ENCODE results near the gene FAM229A. TPM values are rescaled to one million over a fixed set of nuclear protein-coding genes. Genes with fewer than 3 reads are reported as not detected.

Gene FAM229A
- total RNA-seq, 1 donor from 2014 or later = 12.9 TPM

DNA sequence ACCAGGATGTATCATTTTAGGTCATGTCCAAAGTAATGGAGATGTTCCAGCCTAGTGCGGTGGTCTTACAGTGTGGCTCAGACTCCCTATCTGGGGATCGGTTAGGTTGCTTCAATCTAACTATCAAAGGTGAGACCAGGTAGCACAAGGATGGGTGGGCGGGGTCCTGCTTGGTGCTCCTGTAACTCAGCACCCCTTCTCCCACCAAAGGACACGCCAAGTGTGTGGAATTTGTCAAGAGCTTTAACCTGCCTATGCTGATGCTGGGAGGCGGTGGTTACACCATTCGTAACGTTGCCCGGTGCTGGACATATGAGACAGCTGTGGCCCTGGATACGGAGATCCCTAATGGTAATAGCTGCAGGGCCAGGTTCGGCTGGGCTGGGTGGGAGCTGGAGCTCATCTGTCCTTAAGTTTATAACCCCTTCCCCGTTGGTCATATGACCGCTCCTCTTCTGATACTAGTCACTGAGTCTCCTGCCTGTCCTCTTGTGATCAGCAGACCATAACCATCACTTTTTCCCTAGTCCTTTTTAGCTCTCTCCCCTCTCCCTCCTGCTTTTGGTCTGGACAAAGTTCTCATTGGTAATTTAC, 31.6 kb downstream of the FAM229A start:
- TF ChIP-seq, protein P1, sequence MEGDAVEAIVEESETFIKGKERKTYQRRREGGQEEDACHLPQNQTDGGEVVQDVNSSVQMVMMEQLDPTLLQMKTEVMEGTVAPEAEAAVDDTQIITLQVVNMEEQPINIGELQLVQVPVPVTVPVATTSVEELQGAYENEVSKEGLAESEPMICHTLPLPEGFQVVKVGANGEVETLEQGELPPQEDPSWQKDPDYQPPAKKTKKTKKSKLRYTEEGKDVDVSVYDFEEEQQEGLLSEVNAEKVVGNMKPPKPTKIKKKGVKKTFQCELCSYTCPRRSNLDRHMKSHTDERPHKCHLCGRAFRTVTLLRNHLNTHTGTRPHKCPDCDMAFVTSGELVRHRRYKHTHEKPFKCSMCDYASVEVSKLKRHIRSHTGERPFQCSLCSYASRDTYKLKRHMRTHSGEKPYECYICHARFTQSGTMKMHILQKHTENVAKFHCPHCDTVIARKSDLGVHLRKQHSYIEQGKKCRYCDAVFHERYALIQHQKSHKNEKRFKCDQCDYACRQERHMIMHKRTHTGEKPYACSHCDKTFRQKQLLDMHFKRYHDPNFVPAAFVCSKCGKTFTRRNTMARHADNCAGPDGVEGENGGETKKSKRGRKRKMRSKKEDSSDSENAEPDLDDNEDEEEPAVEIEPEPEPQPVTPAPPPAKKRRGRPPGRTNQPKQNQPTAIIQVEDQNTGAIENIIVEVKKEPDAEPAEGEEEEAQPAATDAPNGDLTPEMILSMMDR (IDR thresholded peaks at IDR 0.05; ENCODE audit: unreplicated experiment) = no peak
- Mint-ChIP-seq H3K9me3 (no peaks in the 10 kb centered on the region), H3K4me1 (peaks cover 37% of the 10 kb centered on the region), H3K27ac (peak overlapping the region; percentile 1), H3K36me3 (peaks cover 25% of the 10 kb centered on the region), H3K27me3 (ENCODE audit: low read depth) (no peaks in the 10 kb centered on the region), H3K4me3 (no peak overlapping the region)
- DNase-seq (ENCODE audit: low spot score in 2 of 2, unreplicated experiment in 2 of 2) = no peak

DNA sequence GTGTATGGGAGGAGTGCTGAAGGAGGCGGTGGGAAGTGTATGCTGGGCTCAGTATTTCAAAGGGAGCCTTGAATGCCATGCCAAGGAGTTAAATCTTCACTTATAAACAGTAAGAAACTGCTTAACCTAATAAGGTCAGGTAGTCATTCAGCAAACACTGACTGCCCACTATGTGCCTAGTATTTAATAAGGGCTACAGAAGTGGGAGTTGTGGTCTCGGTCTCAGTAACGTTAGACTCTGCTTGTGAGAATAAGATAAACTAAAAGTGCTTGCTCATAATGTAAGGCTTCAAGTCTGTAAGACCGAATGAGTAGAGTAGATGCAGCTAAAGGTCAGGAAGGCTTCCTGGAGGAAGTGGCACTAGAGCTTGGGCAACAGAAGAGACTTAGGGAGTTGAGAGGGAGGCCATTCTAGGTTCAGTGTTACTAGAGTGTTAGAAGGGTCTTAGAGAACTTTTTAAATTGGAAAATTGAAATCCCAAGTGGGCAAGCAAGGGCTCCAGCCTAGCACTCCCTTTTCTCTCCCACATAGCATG, 32.3 kb downstream of the FAM229A start:
- TF ChIP-seq, protein P1 (IDR thresholded peaks at IDR 0.05; ENCODE audit: unreplicated experiment) = no peak
- Mint-ChIP-seq H3K4me1 (peaks cover 36% of the 10 kb centered on the region), H3K36me3 (peaks cover 30% of the 10 kb centered on the region), H3K4me3 (no peak overlapping the region), H3K9me3 (no peaks in the 10 kb centered on the region), H3K27ac (no peak overlapping the region), H3K27me3 (ENCODE audit: low read depth) (no peaks in the 10 kb centered on the region)
- no peak for DNase-seq (ENCODE audit: low spot score in 2 of 2, unreplicated experiment in 2 of 2)

DNA sequence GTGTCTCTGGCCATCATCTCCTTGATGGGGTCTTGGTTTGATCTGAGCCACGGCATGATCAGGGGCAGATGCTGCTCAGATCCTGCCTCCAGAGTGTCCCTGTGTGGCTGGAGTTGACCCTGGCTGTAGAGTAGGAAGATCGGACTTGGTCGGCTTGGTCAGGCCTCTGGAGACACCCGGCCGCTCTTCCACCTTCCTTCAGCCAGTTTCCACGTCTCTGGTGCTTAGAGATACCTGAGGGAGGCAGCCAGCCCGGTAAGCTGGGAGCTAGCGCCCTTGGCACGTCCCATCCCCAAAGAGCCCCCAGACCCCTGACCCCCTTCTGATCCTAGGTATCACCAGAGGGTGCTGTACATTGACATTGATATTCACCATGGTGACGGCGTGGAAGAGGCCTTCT, 35.1 kb downstream of the FAM229A start:
- Mint-ChIP-seq H3K9me3 (no peaks in the 10 kb centered on the region), H3K36me3 (peaks cover 28% of the 10 kb centered on the region), H3K4me3 (no peak overlapping the region), H3K4me1 (peaks cover 11% of the 10 kb centered on the region), H3K27ac (no peak overlapping the region), H3K27me3 (ENCODE audit: low read depth) (no peaks in the 10 kb centered on the region)
- TF ChIP-seq, protein P1 (IDR thresholded peaks at IDR 0.05; ENCODE audit: unreplicated experiment) = no peak
- no peak for DNase-seq (ENCODE audit: low spot score in 2 of 2, unreplicated experiment in 2 of 2)

DNA sequence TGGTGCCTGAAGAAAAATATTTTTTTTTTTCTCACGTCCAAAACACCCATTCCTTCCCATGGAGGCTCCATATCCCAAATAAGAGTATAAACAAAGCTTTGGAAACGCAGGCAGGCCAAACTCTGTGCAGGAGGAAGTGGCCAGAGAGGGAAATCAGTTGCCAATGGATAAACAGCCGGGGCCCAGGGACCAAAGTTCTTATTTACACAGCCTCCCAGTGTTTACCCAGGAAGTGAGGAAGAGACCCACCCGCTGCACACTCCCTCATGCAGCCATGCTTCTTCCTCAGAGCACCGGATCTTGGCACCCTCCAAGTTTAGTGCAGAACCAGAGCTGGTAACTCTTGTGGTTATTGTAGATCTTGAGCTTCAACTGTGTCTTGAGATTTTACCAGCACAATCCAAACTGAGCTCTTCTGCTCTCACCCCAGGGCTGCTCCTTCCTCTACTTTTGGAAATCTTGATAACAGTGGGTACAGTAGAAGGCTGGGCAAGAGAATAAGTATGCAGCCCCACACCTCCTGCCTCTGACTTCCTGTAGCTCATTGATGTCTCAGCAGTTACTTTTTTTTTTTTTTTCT, 40.5 kb downstream of the FAM229A start:
- H3K4me1 Mint-ChIP-seq = no peaks in the 10 kb centered on the region
- DNase-seq (ENCODE audit: low spot score in 2 of 2, unreplicated experiment in 2 of 2) = no peak
- H3K4me3 Mint-ChIP-seq = no peak overlapping the region
- H3K27me3 Mint-ChIP-seq (ENCODE audit: low read depth) = no peaks in the 10 kb centered on the region
- H3K9me3 Mint-ChIP-seq = no peaks in the 10 kb centered on the region
- TF ChIP-seq, protein P1 (IDR thresholded peaks at IDR 0.05; ENCODE audit: unreplicated experiment) = no peak
- H3K36me3 Mint-ChIP-seq = peaks cover 20% of the 10 kb centered on the region
- no peak overlapping the region for H3K27ac Mint-ChIP-seq

DNA sequence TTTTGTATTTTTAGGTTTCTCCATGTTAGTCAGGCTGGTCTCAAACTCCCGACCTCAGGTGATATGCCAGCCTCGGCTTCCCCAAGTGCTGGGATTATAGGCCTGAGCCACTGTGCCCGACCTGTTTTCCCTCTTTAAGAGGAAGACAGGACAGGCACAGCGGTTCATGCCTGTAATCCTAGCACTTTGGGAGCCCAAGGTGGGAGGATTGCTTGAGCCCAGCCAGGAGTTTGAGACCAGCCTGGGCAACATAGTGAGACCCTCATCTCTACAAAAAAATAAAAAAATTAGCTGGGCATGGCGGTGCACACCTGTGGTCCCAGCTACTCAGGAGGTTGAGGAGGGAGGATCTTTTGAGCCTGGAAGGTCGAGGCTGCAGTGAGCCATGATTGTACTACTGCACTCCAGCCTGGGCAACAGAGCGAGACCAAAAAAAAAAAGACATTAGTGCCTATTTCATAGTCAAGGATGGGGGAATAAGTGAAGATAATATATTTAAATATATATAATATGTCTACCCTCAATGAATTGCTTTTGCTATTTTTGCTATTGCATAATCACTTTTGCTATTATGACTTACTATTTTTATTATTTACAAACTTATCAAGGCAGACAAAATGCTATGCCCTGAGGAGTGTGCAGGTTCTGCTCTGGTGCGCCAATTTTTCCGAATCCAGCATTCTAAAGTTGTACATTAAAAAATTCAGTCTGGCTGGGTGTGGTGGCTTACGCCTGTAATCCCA, 44.0 kb downstream of the FAM229A start:
- Mint-ChIP-seq H3K9me3 (no peaks in the 10 kb centered on the region), H3K4me3 (no peak overlapping the region), H3K4me1 (no peaks in the 10 kb centered on the region), H3K27me3 (ENCODE audit: low read depth) (no peaks in the 10 kb centered on the region), H3K36me3 (peaks cover 14% of the 10 kb centered on the region), H3K27ac (no peak overlapping the region)
- DNase-seq (ENCODE audit: low spot score in 2 of 2, unreplicated experiment in 2 of 2) = no peak
- TF ChIP-seq, protein P1 (IDR thresholded peaks at IDR 0.05; ENCODE audit: unreplicated experiment) = no peak

All from mesothelial cell of epicardium (in vitro differentiated cells).